SIG-M5 (cell line): Measurements from ENCODE around the gene EFCC1.

Experiments
- DNase-seq: peaks from one replicate; lab custom pipeline; 2025; lab: John Stamatoyannopoulos, UW

The EFCC1 gene

DNA sequence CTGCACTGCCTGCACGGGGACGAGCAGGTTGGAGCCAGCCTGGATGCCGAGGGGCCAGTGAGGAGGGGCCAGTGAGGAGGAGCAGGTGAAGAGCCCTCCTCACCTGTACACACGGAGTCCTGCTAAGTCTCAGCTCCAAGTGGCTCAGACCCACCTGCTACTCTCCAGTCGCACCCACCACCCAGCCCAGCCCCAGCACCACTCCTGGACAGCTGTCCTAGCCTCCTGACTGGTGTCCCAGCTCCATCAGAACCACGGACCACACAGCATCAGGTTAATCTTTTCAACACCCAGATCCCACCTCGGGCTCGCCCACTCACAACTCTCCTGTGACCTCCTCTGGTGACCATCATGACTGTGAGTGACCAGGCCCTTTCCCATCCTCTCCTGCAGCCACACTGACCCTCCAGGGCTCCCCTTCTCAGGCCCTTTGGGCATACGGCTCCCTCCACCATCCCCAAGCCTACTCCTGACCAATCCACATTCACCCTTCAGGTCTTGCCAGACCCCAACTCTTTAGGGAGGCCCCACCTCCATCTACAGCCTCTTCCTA lies 13.8 kb downstream of the EFCC1 start:
- DNase-seq, result no peak

- DNase-seq, result no peak
Measured at GRCh38 chr3:129015388-129016105, 14.4 kb downstream of the EFCC1 start.

DNA sequence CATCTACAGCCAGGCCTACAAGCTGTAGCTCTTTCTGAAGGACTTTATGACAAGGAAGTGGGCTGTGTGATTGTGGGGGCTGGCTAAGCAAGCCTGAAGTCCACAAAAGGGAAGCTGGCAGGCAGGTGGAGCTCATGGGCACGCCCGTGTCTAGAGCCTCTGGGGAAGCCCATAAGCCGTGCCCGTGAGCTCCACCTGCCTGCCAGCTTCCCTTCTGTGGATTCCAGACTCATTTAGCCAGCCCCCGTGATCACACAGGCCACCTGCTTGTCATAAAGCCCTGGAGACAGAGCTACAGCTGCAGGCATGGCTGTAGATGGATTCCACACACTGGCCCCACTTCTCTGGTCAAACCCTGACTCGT lies 15.2 kb downstream of the EFCC1 start:
- DNase-seq, result no peak

- no peak for DNase-seq
Measured at GRCh38 chr3:129016720-129017483, 15.8 kb downstream of the EFCC1 start.

GRCh38 chr3:129017484-129017899 lies 16.4 kb downstream of the EFCC1 start:
- DNase-seq, result no peak

DNA sequence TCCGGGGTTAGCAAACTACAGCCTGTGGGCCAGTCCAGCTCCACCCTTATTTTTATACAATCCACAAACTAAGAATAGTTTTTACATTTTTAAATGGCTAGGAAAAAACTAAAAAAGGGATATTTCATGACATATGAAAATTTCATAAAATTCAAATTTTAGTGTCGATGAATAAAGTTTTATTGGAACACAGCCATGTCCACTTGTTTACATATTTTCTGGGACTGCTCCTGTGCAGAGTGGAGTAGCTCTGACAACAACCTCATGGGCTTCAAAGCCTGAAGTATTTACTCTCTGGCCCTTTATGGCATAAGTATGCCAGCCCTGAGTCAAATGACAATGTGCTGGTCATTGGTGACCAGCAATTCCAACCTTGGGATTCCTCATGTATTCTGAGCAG lies 17.2 kb downstream of the EFCC1 start:
- no peak for DNase-seq

- DNase-seq, result no peak
Measured at GRCh38 chr3:129018751-129019150, 17.6 kb downstream of the EFCC1 start.

GRCh38 chr3:129019266-129019665 lies 18.2 kb downstream of the EFCC1 start:
- no peak for DNase-seq

- no peak for DNase-seq
Measured at GRCh38 chr3:129020691-129021090, 19.6 kb downstream of the EFCC1 start.

DNA sequence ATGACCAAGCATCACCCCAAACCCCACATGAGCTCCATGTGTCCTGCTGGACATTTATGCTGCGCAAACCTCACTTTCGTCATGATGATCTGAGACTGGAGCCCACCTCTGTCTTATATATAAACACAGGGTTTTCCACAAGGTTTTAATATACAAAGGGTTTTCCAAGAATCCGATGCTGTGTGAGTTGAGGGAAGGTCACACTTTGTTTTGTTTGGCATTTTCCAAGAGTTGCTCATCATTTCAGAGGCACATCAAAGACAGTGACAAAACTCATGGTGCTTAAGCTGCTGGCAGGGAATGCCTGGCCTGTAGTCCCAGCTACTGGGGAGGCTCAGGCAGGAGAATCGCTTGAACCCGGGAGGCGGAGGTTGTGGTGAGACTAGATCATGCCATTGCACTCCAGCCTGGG lies 20.0 kb downstream of the EFCC1 start:
- no peak for DNase-seq

- no peak for DNase-seq
Measured at GRCh38 chr3:129022114-129023007, 21.3 kb downstream of the EFCC1 start.

GRCh38 chr3:129023008-129023358 lies 21.9 kb downstream of the EFCC1 start:
- DNase-seq, result no peak

DNA sequence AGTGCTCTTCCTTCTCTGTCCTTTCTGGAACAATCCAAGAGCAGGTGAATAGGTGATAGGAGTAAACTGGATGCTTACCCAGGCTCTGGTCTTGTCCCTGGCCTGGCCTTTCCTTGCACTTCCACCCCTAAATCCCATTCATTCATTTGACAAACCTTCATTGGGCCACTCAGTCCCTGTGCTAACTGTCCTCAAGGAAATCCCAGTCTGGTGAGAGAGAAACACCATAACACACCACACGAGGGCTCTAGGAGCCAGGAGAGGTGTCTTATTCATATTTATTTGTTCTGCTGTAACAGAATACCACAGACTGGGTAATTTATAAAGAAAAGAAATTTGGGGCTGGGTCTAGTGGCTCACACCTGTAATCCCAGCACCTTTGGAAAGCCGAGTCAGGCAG lies 22.8 kb downstream of the EFCC1 start:
- DNase-seq, result no peak

GRCh38 chr3:129025108-129025507 lies 24.0 kb downstream of the EFCC1 start:
- no peak for DNase-seq

DNA sequence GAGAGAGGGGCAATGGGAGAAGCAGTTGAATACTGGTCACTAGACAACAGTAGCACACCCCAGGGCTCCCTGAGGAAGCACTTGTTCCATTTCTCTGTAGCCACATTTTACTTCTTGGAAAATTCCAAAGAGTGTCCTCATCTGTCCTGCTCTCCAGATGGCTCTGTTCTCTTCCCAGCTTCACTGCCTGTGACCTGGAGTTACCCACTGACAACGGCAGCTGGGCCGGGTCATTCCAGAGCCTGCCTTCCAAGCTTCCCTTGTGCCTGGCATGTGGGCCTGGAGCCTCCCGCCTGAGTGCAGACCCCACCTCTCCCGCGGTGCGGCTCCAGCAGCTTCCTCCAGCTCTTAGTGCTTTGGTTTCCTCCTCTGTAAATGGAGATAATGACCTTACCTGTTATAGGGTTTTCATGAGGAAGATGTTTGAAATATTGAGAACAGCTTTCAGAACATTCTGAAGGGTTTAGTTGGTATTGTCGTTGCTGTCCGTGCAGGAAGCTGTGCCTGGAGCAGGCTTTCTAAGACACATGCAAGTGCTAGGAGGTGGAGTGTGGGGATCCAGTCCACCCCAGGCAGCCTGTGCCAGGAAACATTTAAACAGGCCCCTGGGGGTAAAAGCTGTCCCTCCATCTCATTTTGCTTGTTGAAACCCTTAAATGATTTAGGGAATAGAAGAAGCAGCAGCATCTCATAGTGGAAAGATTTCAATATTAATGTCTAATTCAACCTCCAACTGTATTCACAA lies 24.8 kb downstream of the EFCC1 start:
- no peak for DNase-seq

- peak; percentile 72 for DNase-seq
Measured at GRCh38 chr3:129026728-129027543, 25.8 kb downstream of the EFCC1 start.

DNA sequence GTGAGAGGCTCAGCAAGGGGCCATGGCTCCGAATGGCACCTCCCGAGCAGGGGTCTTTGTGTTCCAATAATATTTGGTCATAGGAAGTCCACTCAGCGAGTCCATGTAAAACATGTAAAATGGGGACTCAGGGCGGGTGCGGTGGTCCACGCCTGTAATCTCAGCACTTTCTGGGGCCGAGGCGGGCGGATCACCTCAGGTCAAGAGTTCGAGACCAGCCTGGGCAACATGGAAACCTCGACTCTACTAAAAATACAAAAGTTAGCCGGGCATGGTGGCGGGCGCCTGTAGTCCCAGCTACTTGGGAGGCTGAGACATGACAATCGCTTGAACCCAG lies 26.4 kb downstream of the EFCC1 start:
- DNase-seq, result no peak

- DNase-seq, result no peak
Measured at GRCh38 chr3:129028866-129029265, 27.8 kb downstream of the EFCC1 start.

DNA sequence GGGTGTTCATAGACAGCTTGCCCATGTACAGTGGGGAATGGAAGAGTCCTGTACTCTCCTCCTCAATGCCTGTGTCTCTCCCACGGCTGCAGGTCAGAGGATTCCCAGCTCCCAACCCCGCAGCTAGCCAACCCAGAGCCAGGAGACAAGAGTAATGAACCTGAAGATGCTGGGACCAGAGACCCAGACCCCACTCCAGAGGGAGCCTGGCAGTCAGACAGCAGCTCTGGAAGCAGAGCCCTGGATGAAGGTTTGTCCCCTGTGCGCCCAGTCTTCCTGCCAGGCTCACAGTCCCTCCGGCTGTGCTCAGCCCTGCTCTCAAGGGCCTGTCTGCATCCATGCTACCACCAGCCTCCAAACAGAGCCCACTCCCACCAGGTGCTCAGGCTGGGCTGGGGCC lies 29.5 kb downstream of the EFCC1 start:
- DNase-seq, result no peak

DNA sequence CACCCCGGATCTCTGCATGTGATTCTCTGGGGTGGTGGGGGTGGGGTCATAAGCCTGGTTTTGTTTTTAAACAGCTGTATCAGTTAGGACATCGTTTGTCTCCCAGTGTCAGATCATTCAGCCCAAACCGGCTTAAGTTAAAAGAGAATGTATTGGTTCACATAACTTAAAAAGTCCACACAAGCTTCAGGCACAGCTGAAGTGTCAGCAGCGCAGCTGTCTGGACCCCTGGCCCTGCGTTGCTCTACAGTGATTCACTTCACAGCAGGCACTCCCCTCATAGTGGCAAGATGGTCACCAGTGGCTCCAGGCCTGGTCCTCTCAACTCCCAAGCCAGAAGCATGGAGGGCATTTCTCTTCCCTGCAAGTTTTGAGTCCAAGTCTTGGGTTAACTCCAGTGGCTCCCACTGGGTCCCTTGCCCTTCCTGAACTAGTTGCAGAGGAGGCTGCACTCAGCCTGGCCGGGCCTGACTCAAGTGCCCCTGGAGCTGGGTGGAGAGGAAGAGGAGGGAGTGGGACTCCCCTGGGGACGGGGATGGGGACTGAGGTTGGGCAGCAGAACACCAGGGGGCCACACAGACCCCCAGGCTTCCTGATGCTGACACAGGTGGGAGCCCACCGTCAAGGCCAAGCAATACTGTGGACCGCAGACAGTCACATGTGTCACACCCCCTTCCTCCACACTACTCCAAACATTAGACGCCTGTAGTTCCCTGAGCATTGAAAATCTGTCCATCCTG lies 30.5 kb downstream of the EFCC1 start:
- no peak for DNase-seq
